H9 (cell line): Measurements from ENCODE around the gene LPP. TPM values are rescaled to one million over a fixed set of nuclear protein-coding genes. Genes with fewer than 3 reads are reported as not detected.
A peak's percentile ranks its signal among the peaks of the same experiment; 100 is the strongest.

Experiments used
- DNase-seq: peaks from one replicate; pipeline ENCODE4 v3.0.0-alpha.2; 2017
- H2AFZ ChIP-seq: one replicate; pipeline ENCODE4 v1.6.1; 2013; ENCODE audit warnings: mild to moderate bottlenecking, low read length, control low read depth, moderate library complexity
- H2AK5ac ChIP-seq: 2 replicates; pipeline ENCODE4 v1.6.1; 2013; ENCODE audit warnings: low read length, control low read depth, mixed read lengths; ENCODE audit not compliant: insufficient read length
- H2BK120ac ChIP-seq: one replicate; pipeline ENCODE4 v1.6.1; 2013; ENCODE audit warnings: low read depth, mild to moderate bottlenecking, low read length, control low read depth, inconsistent platforms; ENCODE audit not compliant: poor library complexity, severe bottlenecking
- H2BK12ac ChIP-seq: 2 replicates; pipeline ENCODE4 v1.6.1; 2013; ENCODE audit warnings: low read length, control low read depth, mixed read lengths, low read depth; ENCODE audit not compliant: insufficient read length
- H2BK15ac ChIP-seq: 2 replicates; pipeline ENCODE4 v1.6.1; 2013; ENCODE audit warnings: low read depth, low read length, control low read depth
- H2BK20ac ChIP-seq: one replicate; pipeline ENCODE4 v1.6.1; 2013; ENCODE audit warnings: low read depth, mild to moderate bottlenecking, low read length, control low read depth, inconsistent platforms; ENCODE audit not compliant: poor library complexity, severe bottlenecking
- H2BK5ac ChIP-seq: 2 replicates; pipeline ENCODE4 v1.6.1; 2013; ENCODE audit warnings: low read length, control low read depth, mixed read lengths; ENCODE audit not compliant: insufficient read length
- H3K14ac ChIP-seq: 2 replicates; pipeline ENCODE4 v1.6.1; 2013; ENCODE audit warnings: low read length, control low read depth; ENCODE audit not compliant: insufficient read depth
- H3K18ac ChIP-seq: 2 replicates; pipeline ENCODE4 v1.6.1; 2013; ENCODE audit warnings: low read depth, mild to moderate bottlenecking, mixed read lengths, low read length, control low read depth; ENCODE audit not compliant: insufficient read length
- H3K23ac ChIP-seq: 2 replicates; pipeline ENCODE4 v1.6.1; 2013; ENCODE audit warnings: low read length, control low read depth, mixed read lengths, low read depth; ENCODE audit not compliant: insufficient read length
- H3K23me2 ChIP-seq: 2 replicates; pipeline ENCODE4 v1.6.1; 2013; ENCODE audit warnings: low read depth, mild to moderate bottlenecking, mixed read lengths, low read length, control low read depth; ENCODE audit not compliant: insufficient read length, poor library complexity, severe bottlenecking
- H3K27ac ChIP-seq: 2 replicates; pipeline ENCODE4 v1.5.1; 2013; ENCODE audit warnings: low read length, control low read depth, mixed read lengths, low read depth; ENCODE audit not compliant: insufficient read length
- H3K27me3 ChIP-seq: 2 replicates; pipeline ENCODE4 v1.6.1; 2013; ENCODE audit warnings: low read length, control low read depth, inconsistent platforms; ENCODE audit not compliant: insufficient read depth
- H3K4ac ChIP-seq: 2 replicates; pipeline ENCODE4 v1.6.1; 2013; ENCODE audit warnings: low read depth, mild to moderate bottlenecking, control low read depth, inconsistent platforms, low read length, moderate library complexity
- H3K4me1 ChIP-seq: 2 replicates; pipeline ENCODE4 v1.6.1; 2013; ENCODE audit warnings: low read length, control low read depth, inconsistent platforms; ENCODE audit not compliant: insufficient read depth
- H3K4me2 ChIP-seq: 2 replicates; pipeline ENCODE4 v1.6.1; 2013; ENCODE audit warnings: low read length, control low read depth, mixed read lengths; ENCODE audit not compliant: insufficient read length, insufficient read depth
- H3K56ac ChIP-seq: 2 replicates; pipeline ENCODE4 v1.6.1; 2013; ENCODE audit warnings: low read depth, mild to moderate bottlenecking, mixed read lengths, low read length, control low read depth; ENCODE audit not compliant: insufficient read length
- H3K79me1 ChIP-seq: 2 replicates; pipeline ENCODE4 v1.6.1; 2013; ENCODE audit warnings: low read depth, mild to moderate bottlenecking, moderate library complexity, low read length, control low read depth, inconsistent platforms; ENCODE audit not compliant: insufficient read depth, poor library complexity, severe bottlenecking
- H3K79me2 ChIP-seq: 2 replicates; pipeline ENCODE4 v1.6.1; 2013; ENCODE audit warnings: low read length, control low read depth, inconsistent platforms; ENCODE audit not compliant: insufficient read depth
- H3K9ac ChIP-seq: 2 replicates; pipeline ENCODE4 v1.6.1; 2013; ENCODE audit warnings: low read length, control low read depth, mixed read lengths; ENCODE audit not compliant: insufficient read length; ENCODE audit errors: extremely low read depth
- H3K9me3 ChIP-seq: one replicate; pipeline ENCODE4 v1.6.1; 2013; ENCODE audit warnings: low read depth, low read length, inconsistent platforms; ENCODE audit not compliant: control insufficient read depth
- H3T11ph ChIP-seq: one replicate; pipeline ENCODE4 v1.6.1; 2013; ENCODE audit warnings: mild to moderate bottlenecking, low read length, control low read depth, inconsistent platforms
- H4K20me1 ChIP-seq: one replicate; pipeline ENCODE4 v1.6.1; 2013; ENCODE audit not compliant: control insufficient read depth, insufficient read length, insufficient read depth
- H4K5ac ChIP-seq: 2 replicates; pipeline ENCODE4 v1.6.1; 2013; ENCODE audit warnings: low read depth, mild to moderate bottlenecking, mixed read lengths, low read length, control low read depth; ENCODE audit not compliant: insufficient read length
- H4K8ac ChIP-seq: replicated peaks from 2 replicates; pipeline ENCODE4 v1.6.1; 2013; ENCODE audit warnings: low read length, control low read depth, mixed read lengths, low read depth; ENCODE audit not compliant: insufficient read length
- H4K91ac ChIP-seq: 2 replicates; pipeline ENCODE4 v1.6.1; 2013; ENCODE audit warnings: low read depth, mild to moderate bottlenecking, moderate library complexity, mixed read lengths, low read length, control low read depth; ENCODE audit not compliant: insufficient read length
- H3K27ac Mint-ChIP-seq, 3 experiments: 2 replicates in 2 of 3; 3 replicates in 1 of 3; pipeline ENCODE4 v1.8.0; 2020 to 2021; ENCODE audit warnings: mixed read lengths in 3 of 3, mild to moderate bottlenecking in 1 of 3, moderate library complexity in 1 of 3
- H3K27me3 Mint-ChIP-seq: 2 replicates; pipeline ENCODE4 v1.8.0; 2021; ENCODE audit warnings: low read depth, mild to moderate bottlenecking, moderate library complexity, mixed read lengths
- H3K36me3 Mint-ChIP-seq, 3 experiments: 2 replicates in 2 of 3; 3 replicates in 1 of 3; pipeline ENCODE4 v1.8.0; 2020 to 2021; ENCODE audit warnings: low read depth in 3 of 3, mixed read lengths in 3 of 3; ENCODE audit not compliant: insufficient read depth in 1 of 3
- H3K4me1 Mint-ChIP-seq, 2 experiments: 2 replicates each; pipeline ENCODE4 v1.8.0; 2020; ENCODE audit warnings: mixed read lengths in 2 of 2
- H3K4me3 Mint-ChIP-seq, 2 experiments: 2 replicates in 1 of 2; 3 replicates in 1 of 2; pipeline ENCODE4 v1.8.0; 2020 to 2021; ENCODE audit warnings: mild to moderate bottlenecking in 2 of 2, mixed read lengths in 2 of 2, moderate library complexity in 1 of 2
- H3K9me3 Mint-ChIP-seq, 2 experiments: 2 replicates in 1 of 2; 3 replicates in 1 of 2; pipeline ENCODE4 v1.8.0; 2020; ENCODE audit warnings: mild to moderate bottlenecking in 2 of 2, mixed read lengths in 2 of 2, moderate library complexity in 1 of 2
- WGBS: extraction: QIAGEN DNeasy Blood & Tissue Kit; methylation state at CpG from one replicate; pipeline ENCODE4 v1.1.7; 2013; ENCODE audit warnings: missing lambda C conversion rate, low lambda C conversion rate, mixed read lengths; ENCODE audit not compliant: insufficient read length; ENCODE audit errors: extremely low coverage; 5-methylcytosine and 5-hydroxymethylcytosine counted together
- total RNA-seq: library from RNA; stranded (reverse); gene quantifications from 2 replicates; pipeline ENCODE4 v1.2.1, GENCODE V29; 2021
- TF ChIP-seq, protein P1 (sequence below): fragments of 200-600 bp; sonication (generic); conservative IDR thresholded peaks from 3 replicates; pipeline ENCODE4 v1.8.0; 2021; ENCODE audit warnings: antibody characterized with exemption, mild to moderate bottlenecking

LPP gene
- total RNA-seq, 1 experiment from 2014 or later = 64.6 TPM

DNA sequence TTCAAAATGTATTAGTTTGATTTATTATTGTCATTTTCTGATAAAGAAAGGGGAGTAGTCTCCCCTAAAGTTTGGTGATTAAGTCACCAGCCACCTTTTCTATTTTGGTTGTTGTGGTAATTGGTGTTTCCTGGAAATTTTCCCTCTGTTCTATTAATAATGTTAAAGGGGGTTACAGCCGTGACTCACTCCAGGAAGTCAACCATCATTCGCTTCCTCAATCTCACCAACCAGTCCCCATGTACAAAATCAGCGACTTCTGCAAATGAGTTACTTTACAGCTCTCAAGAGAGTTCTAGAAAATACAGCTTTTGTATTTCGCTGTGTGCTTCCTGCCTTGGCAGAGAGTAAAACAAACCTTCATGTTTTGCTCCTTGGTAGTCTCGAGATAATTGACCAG lies 285.1 kb downstream of the LPP start:
- no peak overlapping the region for H2BK20ac ChIP-seq
- no CpG with 5 or more reads among the region's 5 CpGs for WGBS

More for the DNA sequence above, 285.1 kb downstream of the LPP start:
- Mint-ChIP-seq H3K4me1 (peaks cover 7 to 8% of the 10 kb centered on the region in 2 experiments), H3K9me3 (no peaks in the 10 kb centered on the region), H3K27ac (peak overlapping the region in 2 of 3 experiments; percentile 2 to 87; a peak in 4 of 7 replicates), H3K4me3 (no peak overlapping the region), H3K27me3 (no peaks in the 10 kb centered on the region), H3K36me3 (no peaks in the 10 kb centered on the region)
- Histone ChIP-seq H3K56ac (no peak overlapping the region), H4K8ac (no peak overlapping the region), H2BK120ac (no peak overlapping the region), H2AK5ac (no peak overlapping the region), H4K20me1 (no peaks in the 10 kb centered on the region), H2BK15ac (no peak overlapping the region), H3T11ph (no peak overlapping the region), H3K4me1 (peaks cover 2% of the 10 kb centered on the region; the same call in 1 of the 2 replicates), H3K79me1 (no peaks in the 10 kb centered on the region), H3K27me3 (no peaks in the 10 kb centered on the region), H3K18ac (no peak overlapping the region), H3K14ac (no peak overlapping the region), H3K23me2 (no peaks in the 10 kb centered on the region), H2BK12ac (no peak overlapping the region), H4K91ac (no peak overlapping the region), H3K4me2 (no peak overlapping the region), H3K23ac (no peak overlapping the region), H2BK5ac (no peak overlapping the region), H3K9ac (no peak overlapping the region), H2AFZ (no peak overlapping the region), H3K79me2 (no peaks in the 10 kb centered on the region), H3K27ac (no peak overlapping the region), H4K5ac (no peak overlapping the region), H3K4ac (no peak overlapping the region), H3K9me3 (no peaks in the 10 kb centered on the region)
- no peak for DNase-seq
- TF ChIP-seq, protein P1, sequence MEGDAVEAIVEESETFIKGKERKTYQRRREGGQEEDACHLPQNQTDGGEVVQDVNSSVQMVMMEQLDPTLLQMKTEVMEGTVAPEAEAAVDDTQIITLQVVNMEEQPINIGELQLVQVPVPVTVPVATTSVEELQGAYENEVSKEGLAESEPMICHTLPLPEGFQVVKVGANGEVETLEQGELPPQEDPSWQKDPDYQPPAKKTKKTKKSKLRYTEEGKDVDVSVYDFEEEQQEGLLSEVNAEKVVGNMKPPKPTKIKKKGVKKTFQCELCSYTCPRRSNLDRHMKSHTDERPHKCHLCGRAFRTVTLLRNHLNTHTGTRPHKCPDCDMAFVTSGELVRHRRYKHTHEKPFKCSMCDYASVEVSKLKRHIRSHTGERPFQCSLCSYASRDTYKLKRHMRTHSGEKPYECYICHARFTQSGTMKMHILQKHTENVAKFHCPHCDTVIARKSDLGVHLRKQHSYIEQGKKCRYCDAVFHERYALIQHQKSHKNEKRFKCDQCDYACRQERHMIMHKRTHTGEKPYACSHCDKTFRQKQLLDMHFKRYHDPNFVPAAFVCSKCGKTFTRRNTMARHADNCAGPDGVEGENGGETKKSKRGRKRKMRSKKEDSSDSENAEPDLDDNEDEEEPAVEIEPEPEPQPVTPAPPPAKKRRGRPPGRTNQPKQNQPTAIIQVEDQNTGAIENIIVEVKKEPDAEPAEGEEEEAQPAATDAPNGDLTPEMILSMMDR = no peak
